Measurements from ENCODE around the gene FNIP1. TPM values are rescaled to one million over a fixed set of nuclear protein-coding genes. Genes with fewer than 3 reads are reported as not detected.

The FNIP1 gene
- polyA plus RNA-seq, 1 donor from 2014 or later: 18.1 TPM

DNA sequence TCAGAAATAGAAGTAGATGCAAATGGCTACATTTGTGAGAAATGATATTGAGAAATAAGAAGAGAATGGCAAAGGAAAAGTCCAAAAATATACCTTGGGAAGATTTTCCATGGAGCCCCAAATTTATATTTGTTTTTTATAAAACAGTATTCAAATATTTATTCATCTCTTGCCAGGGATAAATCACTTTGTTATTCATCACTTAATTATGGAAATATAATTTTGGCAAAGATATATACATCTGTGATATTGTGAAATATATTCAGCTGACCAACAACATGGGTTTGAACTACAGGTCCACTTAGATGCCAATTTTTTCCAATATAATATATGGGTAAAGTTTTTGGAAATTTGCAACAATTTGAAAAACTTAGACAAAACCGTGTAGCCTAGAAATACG, 142.0 kb downstream of the FNIP1 start:
- no peak overlapping the region for H3K27ac ChIP-seq (ENCODE audit: low read length)
- peaks cover 10% of the 10 kb centered on the region for H3K36me3 ChIP-seq (ENCODE audit: insufficient read depth, low read length)
- H3F3A ChIP-seq (ENCODE audit: insufficient read depth, low read length, poor library complexity, severe bottlenecking): no peaks in the 10 kb centered on the region
- H3K79me2 ChIP-seq (replicated peaks; ENCODE audit: insufficient read depth, low read length): no peaks in the 10 kb centered on the region
- TF ChIP-seq RAD21 (conservative IDR thresholded peaks at IDR 0.05): no peak
- TF ChIP-seq, protein P1, sequence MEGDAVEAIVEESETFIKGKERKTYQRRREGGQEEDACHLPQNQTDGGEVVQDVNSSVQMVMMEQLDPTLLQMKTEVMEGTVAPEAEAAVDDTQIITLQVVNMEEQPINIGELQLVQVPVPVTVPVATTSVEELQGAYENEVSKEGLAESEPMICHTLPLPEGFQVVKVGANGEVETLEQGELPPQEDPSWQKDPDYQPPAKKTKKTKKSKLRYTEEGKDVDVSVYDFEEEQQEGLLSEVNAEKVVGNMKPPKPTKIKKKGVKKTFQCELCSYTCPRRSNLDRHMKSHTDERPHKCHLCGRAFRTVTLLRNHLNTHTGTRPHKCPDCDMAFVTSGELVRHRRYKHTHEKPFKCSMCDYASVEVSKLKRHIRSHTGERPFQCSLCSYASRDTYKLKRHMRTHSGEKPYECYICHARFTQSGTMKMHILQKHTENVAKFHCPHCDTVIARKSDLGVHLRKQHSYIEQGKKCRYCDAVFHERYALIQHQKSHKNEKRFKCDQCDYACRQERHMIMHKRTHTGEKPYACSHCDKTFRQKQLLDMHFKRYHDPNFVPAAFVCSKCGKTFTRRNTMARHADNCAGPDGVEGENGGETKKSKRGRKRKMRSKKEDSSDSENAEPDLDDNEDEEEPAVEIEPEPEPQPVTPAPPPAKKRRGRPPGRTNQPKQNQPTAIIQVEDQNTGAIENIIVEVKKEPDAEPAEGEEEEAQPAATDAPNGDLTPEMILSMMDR (IDR thresholded peaks at IDR 0.05; ENCODE audit: poor library complexity, severe bottlenecking): no peak
- TF ChIP-seq, protein P2, sequence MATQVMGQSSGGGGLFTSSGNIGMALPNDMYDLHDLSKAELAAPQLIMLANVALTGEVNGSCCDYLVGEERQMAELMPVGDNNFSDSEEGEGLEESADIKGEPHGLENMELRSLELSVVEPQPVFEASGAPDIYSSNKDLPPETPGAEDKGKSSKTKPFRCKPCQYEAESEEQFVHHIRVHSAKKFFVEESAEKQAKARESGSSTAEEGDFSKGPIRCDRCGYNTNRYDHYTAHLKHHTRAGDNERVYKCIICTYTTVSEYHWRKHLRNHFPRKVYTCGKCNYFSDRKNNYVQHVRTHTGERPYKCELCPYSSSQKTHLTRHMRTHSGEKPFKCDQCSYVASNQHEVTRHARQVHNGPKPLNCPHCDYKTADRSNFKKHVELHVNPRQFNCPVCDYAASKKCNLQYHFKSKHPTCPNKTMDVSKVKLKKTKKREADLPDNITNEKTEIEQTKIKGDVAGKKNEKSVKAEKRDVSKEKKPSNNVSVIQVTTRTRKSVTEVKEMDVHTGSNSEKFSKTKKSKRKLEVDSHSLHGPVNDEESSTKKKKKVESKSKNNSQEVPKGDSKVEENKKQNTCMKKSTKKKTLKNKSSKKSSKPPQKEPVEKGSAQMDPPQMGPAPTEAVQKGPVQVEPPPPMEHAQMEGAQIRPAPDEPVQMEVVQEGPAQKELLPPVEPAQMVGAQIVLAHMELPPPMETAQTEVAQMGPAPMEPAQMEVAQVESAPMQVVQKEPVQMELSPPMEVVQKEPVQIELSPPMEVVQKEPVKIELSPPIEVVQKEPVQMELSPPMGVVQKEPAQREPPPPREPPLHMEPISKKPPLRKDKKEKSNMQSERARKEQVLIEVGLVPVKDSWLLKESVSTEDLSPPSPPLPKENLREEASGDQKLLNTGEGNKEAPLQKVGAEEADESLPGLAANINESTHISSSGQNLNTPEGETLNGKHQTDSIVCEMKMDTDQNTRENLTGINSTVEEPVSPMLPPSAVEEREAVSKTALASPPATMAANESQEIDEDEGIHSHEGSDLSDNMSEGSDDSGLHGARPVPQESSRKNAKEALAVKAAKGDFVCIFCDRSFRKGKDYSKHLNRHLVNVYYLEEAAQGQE (IDR thresholded peaks at IDR 0.05; ENCODE audit: borderline replicate concordance): no peak
- no peak for TF ChIP-seq EP300 (conservative IDR thresholded peaks at IDR 0.05; ENCODE audit: poor library complexity, severe bottlenecking)
- TF ChIP-seq SMC3 (conservative IDR thresholded peaks at IDR 0.05; ENCODE audit: poor library complexity): no peak
- no peak for TF ChIP-seq POLR2AphosphoS5 (IDR thresholded peaks at IDR 0.05)
- TF ChIP-seq MXI1 (conservative IDR thresholded peaks at IDR 0.05; ENCODE audit: poor library complexity, severe bottlenecking): no peak
- no peak for TF ChIP-seq TAF1 (IDR thresholded peaks at IDR 0.05; ENCODE audit: low read depth)
- TF ChIP-seq EZH2 (IDR thresholded peaks at IDR 0.05; ENCODE audit: borderline replicate concordance, insufficient read depth, low read length, poor library complexity, severe bottlenecking): no peak
- no peaks in the 10 kb centered on the region for H4K20me1 ChIP-seq (ENCODE audit: insufficient read depth)
- no peak overlapping the region for H3K9ac ChIP-seq (ENCODE audit: low read length)
- no peak overlapping the region for H2AFZ ChIP-seq (ENCODE audit: low read depth, low read length)
- H3K9me3 ChIP-seq (ENCODE audit: low read length): no peaks in the 10 kb centered on the region
- no peaks in the 10 kb centered on the region for H3K9me2 ChIP-seq (ENCODE audit: insufficient read depth, low read length)
- H3K27me3 ChIP-seq (ENCODE audit: insufficient read depth, low read depth, low read length): no peaks in the 10 kb centered on the region
- no peak overlapping the region for H3K4me3 ChIP-seq (ENCODE audit: low read length)
- no peak overlapping the region for H3K4me2 ChIP-seq (ENCODE audit: low read length)

GRCh38 chr5:131654309-131654708, 142.5 kb downstream of the FNIP1 start:
- H4K20me1 ChIP-seq (ENCODE audit: insufficient read depth): no peaks in the 10 kb centered on the region
- no peaks in the 10 kb centered on the region for H3K27me3 ChIP-seq (ENCODE audit: insufficient read depth, low read depth, low read length)
- no peak overlapping the region for H2AFZ ChIP-seq (ENCODE audit: low read depth, low read length)
- no peak overlapping the region for H3K9ac ChIP-seq (ENCODE audit: low read length)
- H3K79me2 ChIP-seq (replicated peaks; ENCODE audit: insufficient read depth, low read length): no peaks in the 10 kb centered on the region
- peaks cover 5% of the 10 kb centered on the region for H3K36me3 ChIP-seq (ENCODE audit: insufficient read depth, low read length)
- TF ChIP-seq TAF1 (IDR thresholded peaks at IDR 0.05; ENCODE audit: low read depth) (no peak), EZH2 (IDR thresholded peaks at IDR 0.05; ENCODE audit: borderline replicate concordance, insufficient read depth, low read length, poor library complexity, severe bottlenecking) (no peak), SMC3 (conservative IDR thresholded peaks at IDR 0.05; ENCODE audit: poor library complexity) (no peak), MXI1 (conservative IDR thresholded peaks at IDR 0.05; ENCODE audit: poor library complexity, severe bottlenecking) (no peak), RAD21 (conservative IDR thresholded peaks at IDR 0.05) (no peak), EP300 (conservative IDR thresholded peaks at IDR 0.05; ENCODE audit: poor library complexity, severe bottlenecking) (no peak), POLR2AphosphoS5 (IDR thresholded peaks at IDR 0.05) (no peak)
- TF ChIP-seq, protein P2 (IDR thresholded peaks at IDR 0.05; ENCODE audit: borderline replicate concordance): no peak
- TF ChIP-seq, protein P1 (IDR thresholded peaks at IDR 0.05; ENCODE audit: poor library complexity, severe bottlenecking): no peak
- no peak overlapping the region for H3K4me3 ChIP-seq (ENCODE audit: low read length)
- no peak overlapping the region for H3K4me2 ChIP-seq (ENCODE audit: low read length)
- H3K27ac ChIP-seq (ENCODE audit: low read length): no peak overlapping the region
- H3K9me2 ChIP-seq (ENCODE audit: insufficient read depth, low read length): no peaks in the 10 kb centered on the region
- H3K9me3 ChIP-seq (ENCODE audit: low read length): no peaks in the 10 kb centered on the region
- H3F3A ChIP-seq (ENCODE audit: insufficient read depth, low read length, poor library complexity, severe bottlenecking): no peaks in the 10 kb centered on the region

Measured in neural cell (in vitro differentiated cells).